ENCODE measurements around the gene C1orf141. TPM values are rescaled to one million over a fixed set of nuclear protein-coding genes. Genes with fewer than 3 reads are reported as not detected.
"Not testable (repeated sequence)": the region's sequence is repeated elsewhere in the genome, so short reads cannot be mapped to it uniquely, and the experiment has no call there.

Gene C1orf141
- polyA plus RNA-seq (2013, experiment 1 of 2; ENCODE audit: insufficient read length): not detected
- not detected for polyA plus RNA-seq (2013, experiment 2 of 2; ENCODE audit: insufficient read length)

GRCh38 chr1:67134695-67135094 is at the start of gene C1orf141:
Gene C1orf141 (minus strand): TSS chr1:67134970. CDS start chr1:67127240, 7,730 bp downstream.
- no peak for DNase-seq

DNA sequence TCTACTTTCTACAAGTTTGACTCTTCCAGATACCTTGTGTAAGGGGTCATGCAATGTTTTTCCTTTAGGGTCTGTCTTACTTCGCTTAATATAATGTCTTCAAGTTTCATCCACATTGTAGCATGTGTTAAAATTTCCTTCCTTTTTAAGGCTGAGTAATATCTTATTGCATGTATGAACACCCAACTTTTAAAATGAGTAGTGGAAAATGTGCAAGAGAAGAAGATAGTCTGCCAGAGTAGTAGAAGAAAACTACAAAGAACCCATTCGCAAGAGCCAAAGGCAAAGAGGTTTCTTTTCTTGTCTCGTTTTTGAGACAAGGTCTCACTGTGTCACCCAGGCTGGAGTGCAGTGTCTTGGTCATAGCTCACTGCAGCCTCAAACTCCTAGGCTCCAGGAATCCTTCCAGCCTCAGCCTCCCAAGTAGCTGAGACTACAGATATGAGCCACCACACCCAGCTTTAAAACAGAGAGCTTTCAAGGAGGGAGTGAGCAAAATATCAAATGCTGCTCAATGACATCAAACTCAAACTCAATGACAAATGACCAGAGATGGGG is 40.8 kb upstream of the C1orf141 start:
- DNase-seq: no peak

GRCh38 chr1:67174716-67175284 is 40.0 kb upstream of the C1orf141 start:
- no peak for DNase-seq

GRCh38 chr1:67173988-67174387 is 39.2 kb upstream of the C1orf141 start:
- DNase-seq: no peak

DNA sequence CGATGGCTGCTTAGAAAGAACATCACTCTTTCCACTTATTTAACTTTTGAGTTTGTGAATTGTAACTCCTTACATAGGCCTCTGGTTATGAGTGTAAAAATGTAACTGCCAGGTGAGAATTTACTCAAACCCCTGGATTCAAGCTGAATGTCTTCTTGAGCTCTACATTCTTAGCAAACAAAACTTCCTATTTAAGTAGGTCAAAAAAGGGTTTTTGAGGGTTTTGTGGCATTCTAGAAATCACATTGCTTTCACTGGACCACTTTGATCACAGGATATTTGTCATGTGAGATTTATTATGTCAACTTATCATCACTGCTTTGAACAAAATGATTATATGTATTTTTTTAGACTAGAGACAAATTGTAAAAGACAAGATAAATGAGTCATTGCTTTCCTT is 37.2 kb upstream of the C1orf141 start:
- peak; percentile 30 for DNase-seq

DNA sequence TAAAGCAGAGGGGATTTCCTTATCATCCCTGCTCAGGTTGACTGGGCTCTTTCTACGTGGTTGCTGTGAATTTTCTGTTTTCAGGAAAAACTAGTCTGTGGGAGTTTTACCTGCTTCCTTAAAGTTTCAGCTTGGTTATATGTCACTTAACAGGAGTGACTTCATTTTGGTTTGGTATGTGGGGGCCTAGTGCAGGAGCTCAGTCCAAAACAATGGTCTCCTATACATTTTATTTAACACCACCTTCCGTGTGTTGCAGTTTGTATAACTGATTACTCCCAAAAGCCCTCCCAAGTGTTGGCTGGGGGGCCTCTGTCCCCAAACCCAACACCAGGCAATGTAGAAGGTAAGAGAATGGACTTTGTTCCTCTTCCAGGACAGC is 36.8 kb upstream of the C1orf141 start:
- no peak for DNase-seq

DNA sequence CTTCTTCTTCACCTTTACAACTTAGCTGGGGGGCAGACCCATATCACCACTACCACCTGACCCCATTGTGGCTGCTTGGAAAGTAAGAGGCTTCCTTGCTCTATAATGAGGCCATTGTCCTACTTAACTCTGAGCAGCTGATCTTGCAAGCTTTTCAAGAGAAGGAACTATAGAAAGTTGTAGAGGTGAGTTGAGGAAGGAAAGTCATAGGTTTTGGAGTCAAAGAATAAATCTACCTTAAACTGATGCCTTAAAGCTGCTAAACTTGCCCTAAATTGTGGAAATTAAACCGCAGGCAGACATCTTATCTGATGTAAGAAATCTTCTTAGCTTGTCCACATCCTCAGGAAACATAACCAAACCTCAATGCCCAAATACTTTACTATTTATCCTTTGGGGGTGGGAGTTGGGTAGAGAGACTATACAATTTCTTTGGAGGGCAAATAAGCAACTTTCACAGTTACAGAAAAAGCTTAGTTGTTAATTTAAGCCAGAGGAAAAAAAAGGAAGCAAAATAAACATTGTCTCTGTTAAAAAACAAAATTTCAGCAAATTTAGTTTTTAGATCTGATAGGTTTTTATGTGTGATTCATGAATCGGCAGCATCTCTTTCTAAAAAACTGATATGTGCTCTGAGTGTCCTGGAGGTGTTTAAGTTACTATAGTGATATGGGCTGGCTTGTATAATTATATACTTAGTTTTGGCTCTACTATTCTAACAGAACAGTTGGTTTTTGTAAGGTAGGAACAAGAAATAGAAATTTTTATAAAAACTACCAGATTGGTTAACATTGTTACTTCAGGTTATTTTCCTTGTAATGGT is 36.2 kb upstream of the C1orf141 start:
- DNase-seq: no peak

DNA sequence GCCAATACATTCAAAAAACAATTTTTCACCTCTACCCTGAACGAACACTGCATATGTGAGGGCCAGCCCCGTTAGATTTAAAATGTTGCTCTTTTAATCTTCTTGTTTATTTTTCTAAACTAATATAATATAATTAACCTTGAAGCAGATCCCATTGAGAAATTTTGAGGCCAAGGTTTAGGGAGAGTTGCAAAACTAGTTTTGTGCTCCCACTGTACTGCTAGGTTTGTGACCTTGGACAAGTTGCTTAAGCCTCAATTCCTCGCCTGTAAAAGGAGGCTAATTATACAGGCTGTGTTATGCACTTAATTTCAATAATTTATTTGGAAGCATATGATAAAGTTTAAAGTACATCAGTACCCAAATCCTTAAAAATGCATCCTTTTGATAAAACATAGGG is 35.2 kb upstream of the C1orf141 start:
- no peak for DNase-seq

DNA sequence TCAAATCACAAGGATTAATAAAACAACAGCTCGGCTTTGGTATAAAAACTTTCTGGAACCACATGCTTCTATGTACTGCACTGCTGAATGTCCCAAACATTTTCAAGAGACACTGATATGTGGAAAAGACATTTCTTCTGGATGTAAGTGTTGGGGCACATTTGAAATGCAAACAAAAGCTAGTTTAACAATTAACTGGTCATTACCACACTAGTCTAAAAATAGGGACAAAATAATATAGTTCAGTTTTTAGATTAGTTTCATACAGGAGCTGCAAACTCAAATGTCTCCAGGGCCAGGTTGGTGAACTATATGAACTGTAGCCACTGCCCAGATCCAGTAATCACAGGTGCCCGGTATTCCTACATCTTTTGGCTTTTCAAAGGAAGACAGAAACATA is 34.7 kb upstream of the C1orf141 start:
- DNase-seq: no peak

DNA sequence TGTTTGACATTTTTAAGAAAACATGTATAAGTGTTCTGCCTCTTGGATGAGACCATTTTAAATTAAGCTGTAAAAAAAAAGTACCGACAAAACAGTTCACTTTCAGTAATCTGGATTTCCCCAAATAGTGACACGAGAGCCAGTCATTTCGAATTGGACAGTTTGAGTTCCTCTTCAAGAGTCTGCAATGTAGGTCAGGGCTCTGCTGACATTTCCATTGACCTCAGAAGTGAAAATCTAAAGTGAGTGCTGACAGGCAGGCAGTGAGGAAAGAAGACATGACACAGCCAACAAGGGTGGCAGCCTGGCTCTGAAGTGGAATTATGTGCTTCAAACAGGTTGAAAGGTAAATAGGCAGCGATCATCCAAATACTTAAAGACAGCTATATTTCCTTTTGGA is 31.4 kb upstream of the C1orf141 start, which contains the start of gene IL23R:
Gene IL23R (plus strand): TSS at position 259 of the 400 bp plus-strand sequence. CDS start 1,667 bp downstream, outside the sequence.
- DNase-seq: no peak

DNA sequence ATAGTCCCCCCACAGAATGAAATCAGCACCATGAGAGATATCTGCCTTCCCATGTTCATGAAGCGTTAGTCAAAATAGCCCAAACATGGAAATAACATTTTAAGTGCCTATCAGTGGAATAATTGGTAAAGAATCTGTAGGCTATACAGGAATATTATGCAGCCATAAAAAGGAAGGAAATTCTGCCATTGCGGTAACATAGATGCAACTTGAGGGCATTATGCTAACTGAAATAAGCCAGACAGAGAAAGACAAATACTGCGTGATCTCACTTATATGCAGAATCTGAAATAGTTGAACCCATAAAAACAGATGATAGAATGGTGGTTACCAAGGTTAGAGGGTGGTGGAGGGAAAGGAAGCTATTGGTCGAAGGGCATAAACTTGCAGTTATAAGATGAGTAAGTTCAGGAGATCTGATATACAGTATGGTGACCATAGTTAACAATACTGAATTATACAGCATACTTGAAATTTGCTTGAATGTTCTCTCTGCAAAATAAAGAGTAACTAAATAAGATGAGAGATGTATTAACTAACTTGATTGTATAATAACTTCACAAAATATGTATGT is 30.8 kb upstream of the C1orf141 start:
- DNase-seq: no peak

DNA sequence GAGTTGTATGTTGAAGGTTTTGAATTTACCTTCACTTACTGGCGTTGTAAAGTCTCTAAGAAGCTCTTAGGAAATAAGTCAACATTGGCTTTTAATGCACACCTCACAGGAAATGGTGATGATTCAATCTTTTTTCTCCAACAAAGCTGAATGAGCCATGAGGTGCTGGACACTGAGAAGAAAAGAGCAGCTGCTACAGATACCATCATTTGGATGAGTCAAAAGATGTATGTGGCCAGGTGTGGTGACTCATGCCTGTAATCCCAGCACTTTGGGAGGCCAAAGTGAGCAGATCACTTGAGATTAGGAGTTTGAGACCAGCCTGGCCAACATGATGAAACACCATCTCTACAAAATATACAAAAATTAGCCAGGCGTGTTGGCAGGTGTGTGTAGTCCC is 28.2 kb upstream of the C1orf141 start:
- peak; percentile 8 for DNase-seq

DNA sequence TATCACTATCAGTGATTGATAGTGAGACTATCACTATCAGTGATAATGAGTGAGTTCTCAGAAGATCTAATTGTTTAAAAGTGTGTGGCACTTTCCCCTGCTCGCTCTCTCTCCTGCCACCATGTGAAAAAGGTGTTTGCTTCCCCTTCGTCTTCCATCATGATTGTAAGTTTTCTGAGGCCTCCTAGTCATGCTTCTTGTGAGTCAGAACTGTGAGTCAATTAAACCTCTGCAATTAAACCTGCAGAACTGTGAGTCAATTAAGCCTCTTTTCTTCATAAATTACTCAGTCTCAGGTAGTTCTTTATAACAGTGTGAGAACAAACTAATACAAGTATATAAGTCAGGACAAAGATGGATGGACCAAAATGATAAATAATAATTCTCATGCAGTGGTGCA is 24.5 kb upstream of the C1orf141 start:
- DNase-seq: no peak

DNA sequence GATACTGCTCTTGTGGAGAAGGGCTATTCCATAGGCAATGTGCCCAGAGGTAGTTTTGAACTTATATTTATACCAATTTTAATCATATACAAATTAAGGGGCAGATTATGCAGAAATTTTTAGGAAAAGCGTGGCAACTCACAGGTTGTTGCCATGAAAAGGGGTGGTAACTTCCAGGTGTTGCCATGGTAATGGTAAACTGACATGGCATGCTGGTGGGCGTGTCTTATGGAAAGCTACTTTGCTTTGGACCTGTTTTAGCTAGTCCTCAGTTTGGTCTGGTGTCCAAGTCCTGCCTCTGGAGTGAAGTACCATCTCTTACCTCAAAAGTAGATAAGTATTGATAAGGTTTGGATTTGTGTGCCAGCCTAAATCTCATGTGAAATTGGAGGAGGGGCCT is 23.6 kb upstream of the C1orf141 start:
- DNase-seq: no peak

DNA sequence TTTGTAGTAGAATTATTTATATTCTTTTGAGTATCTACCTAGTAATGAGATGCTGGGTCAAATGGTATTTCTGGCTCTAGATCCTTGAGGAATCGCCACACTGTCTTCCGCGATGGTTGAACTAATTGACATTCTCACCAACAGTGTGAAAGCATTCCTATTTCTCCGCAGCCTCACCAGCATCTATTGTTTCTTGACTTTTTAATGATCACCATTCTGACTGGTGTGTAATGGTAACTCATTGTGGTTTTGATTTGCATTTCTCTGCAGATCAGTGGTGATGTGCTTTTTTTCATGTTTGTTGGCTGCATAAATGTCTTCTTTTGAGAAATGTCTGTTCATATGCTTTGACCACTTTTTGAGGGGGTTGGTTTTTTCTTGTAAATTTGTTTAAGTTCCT is 16.2 kb upstream of the C1orf141 start:
- DNase-seq: no peak

DNA sequence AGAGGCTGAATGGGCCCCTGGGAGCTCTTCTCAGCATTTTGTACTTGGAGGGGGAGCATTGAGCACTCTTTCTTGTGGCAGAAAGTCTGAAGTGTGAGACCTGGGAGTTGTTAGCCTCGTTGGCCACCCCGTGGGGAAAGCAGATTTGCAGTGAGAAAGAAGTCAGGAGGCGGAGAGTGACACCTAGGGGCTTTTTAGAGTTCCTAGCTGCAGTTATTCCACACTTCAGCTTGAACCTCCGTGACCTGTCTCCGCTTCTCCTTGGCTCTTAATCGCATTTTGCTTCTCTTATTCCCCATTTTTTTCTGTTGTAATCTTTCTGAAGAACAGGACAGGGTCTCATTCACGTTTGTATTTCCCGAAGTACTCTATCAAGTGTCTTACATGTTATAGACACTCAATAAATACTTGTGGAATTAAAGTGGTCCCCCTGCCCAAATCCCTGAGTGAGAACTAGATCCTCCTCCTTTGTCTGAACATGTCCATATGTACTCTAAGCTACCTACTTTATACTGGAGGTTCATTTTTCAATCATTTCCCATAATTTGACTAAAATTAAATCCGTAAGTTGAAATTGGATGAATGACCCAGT is 14.5 kb upstream of the C1orf141 start:
- DNase-seq: peak; percentile 78

DNA sequence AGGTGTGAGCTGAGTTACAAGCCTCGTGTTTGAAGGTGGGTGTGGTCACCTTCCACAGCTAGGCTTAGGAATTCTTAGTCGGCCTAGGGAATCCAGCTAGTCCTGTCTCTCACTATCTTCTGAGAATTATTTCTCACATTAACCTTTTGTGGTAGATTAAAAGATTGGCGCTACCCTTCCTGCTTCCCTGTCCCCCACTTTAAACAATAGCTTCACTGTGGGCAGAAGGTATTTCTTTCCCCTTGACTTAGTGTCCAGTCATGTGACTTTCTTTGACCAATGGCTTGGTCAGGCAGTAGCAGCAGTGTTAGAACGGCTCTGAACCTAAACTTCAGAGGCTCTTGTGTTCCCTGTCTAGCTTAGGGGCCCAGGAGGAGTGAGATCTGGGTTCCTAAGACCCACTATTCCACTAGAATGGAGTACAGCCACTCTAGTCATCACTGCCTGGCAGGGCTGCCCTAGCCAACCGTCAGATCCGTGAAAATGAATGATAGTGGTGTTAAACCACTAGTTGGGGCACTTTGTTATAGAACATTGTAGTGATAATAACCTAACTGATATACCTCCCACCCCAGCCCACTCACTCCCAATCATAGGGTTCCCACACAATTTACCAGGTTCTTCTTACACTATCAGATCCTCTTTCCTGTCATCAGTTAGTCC is 13.9 kb upstream of the C1orf141 start:
- peak; percentile 11 for DNase-seq

DNA sequence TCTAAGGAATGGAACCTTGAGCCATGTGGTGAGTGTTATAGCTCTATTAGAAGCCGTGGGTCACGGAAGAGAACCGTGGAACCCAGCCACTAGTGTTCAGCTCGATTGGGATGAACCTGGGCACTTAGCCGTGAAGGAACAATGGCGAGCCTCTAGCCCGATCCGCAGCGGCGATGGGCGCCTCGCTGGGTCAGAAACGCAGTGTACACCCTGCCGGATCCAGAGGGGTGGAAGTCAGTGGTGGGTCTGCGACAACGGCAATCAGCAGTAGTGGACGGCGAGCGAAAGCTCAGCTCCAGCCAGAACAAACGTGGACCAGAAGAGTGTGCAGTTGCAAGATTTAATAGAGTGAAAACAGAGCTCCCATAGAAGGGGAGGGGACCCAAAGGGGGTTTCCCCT is 13.2 kb upstream of the C1orf141 start:
- DNase-seq: not testable (repeated sequence)

- DNase-seq: no peak
These were observed 11.8 kb upstream of the C1orf141 start for GRCh38 chr1:67146539-67146938.

DNA sequence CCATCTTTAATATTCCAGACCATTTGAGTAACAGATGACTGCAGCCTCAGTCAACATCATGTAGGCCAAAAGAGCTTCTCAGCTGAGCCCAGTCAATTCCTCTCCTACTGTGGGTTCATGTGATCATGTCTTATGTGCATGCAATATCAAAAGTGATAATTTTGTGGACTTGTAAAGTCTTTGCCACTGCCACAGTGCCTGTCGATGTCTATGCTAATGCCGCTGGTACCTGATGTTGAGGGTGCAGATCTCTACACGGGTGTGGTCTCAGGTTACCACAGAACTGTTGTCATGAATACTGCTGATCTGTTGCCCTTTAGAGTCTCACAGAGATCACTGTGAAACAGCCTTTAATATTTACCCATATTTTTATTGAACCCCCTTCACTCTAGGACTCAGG is 11.3 kb upstream of the C1orf141 start:
- DNase-seq: no peak

DNA sequence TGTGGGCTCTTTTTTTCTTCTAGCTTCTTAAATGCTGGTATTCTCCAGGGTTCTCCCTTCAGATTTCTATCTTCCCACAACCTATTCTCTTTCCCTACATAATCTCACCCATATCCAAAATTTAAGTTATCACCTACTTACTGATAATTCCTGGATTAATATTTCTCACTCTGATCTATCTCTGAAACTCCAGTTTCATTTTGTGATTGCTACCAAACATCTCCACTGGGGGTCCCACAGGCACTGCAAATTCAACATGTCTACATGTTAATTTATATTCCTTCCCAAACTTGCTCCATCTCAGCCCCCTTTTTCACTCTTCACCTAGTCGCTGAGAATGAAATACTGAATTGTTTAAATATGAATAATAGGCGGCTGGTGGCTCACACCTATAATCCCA is 9.9 kb upstream of the C1orf141 start:
- no peak for DNase-seq

DNA sequence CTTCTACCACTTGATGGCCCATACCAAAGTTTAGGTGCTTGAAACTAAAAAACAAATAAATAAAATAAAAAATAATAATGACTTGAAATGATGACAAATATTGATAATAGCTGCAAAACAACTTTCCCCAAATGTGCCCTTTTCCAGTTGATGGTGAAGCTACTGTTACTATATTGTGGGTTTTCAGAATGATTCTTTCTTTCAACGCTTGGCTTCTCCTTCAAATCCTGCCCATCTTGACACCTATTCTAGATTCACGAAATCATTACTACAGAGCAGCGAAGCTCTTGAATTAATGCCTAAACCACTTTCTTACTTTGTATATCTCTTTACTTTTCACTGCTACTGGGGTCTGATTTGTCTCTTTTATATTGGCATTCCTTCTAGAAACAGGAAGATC is 9.2 kb upstream of the C1orf141 start:
- DNase-seq: no peak

All from fibroblast of skin of back (primary cell).